GM12878 (cell line): ENCODE results near the gene EPAS1. TPM values are rescaled to one million over a fixed set of nuclear protein-coding genes. Genes with fewer than 3 reads are reported as not detected.
A peak's percentile ranks its signal among the peaks of the same experiment; 100 is the strongest.

ENCODE experiments used
- ATAC-seq: fragments of 200-7000 bp; cut with Tn5 transposase; 3 replicates; pipeline ENCODE4 v1.9.1; 2020; ENCODE audit warnings: mild to moderate bottlenecking, moderate library complexity
- BruUV-seq: library from RNA; stranded (reverse); fragments of 400-500 nt; replicated peaks from 2 replicates; lab custom pipeline; 2021; lab: Mats Ljungman, UMichigan
- CTCF ChIA-PET: fragments of 300-600 bp; sonication (Branson Sonifier 250); formaldehyde crosslinking; extraction: SDS; loops from one replicate; lab custom pipeline; 2021; ENCODE audit warnings: inconsistent platforms; lab: Yijun Ruan, JAX
- POLR2A ChIA-PET: fragments of 350-600 bp; formaldehyde crosslinking; extraction: SDS; loops from one replicate; lab custom pipeline; 2021; ENCODE audit warnings: inconsistent platforms; lab: Charles Lee
- RAD21 ChIA-PET: fragments of 300-600 bp; sonication (Branson Sonifier 250); formaldehyde crosslinking; loops from one replicate; lab custom pipeline; 2023; ENCODE audit warnings: antibody characterized with exemption; ENCODE audit not compliant: unreplicated experiment; lab: Charles Lee
- SMC1A ChIA-PET: fragments of 300-600 bp; sonication (Branson Sonifier 250); formaldehyde crosslinking; loops from one replicate; lab custom pipeline; 2023; ENCODE audit not compliant: unreplicated experiment, uncharacterized antibody; lab: Charles Lee
- DNase-seq: peaks from one replicate; pipeline ENCODE4 v3.0.0-alpha.2; 2011; ENCODE audit warnings: low read depth, low spot score
- FAIRE-seq: peaks from 3 replicates; lab custom pipeline; 2011; peaks lifted over from hg19 to GRCh38; lab: Jason Lieb, UNC
- H2AFZ ChIP-seq: 2 replicates; pipeline ENCODE4 v1.6.0; 2011; ENCODE audit warnings: low read depth, low read length, control low read depth; ENCODE audit not compliant: control insufficient read depth
- H3K27ac ChIP-seq: 2 replicates; pipeline ENCODE4 v1.5.1; 2011; ENCODE audit warnings: control low read depth; ENCODE audit not compliant: control insufficient read depth, insufficient read depth
- H3K27me3 ChIP-seq, 2 experiments: replicated peaks in 1 of 2; 2 replicates each; pipeline versions ENCODE4 v1.6.0 to v1.6.1; 2011; ENCODE audit warnings: low read length in 1 of 2; ENCODE audit not compliant: control insufficient read depth in 2 of 2, insufficient read depth in 2 of 2
- H3K36me3 ChIP-seq, 2 experiments: 2 replicates each; pipeline ENCODE4 v1.5.1; 2011; ENCODE audit warnings: low read length in 1 of 2; ENCODE audit not compliant: control insufficient read depth in 2 of 2, insufficient read depth in 2 of 2
- H3K4me1 ChIP-seq: 2 replicates; pipeline ENCODE4 v1.6.1; 2011; ENCODE audit warnings: mild to moderate bottlenecking, low read length, moderate library complexity, mixed read lengths; ENCODE audit not compliant: control insufficient read depth, insufficient read depth
- H3K4me2 ChIP-seq: 2 replicates; pipeline ENCODE4 v1.6.0; 2011; ENCODE audit warnings: control low read depth; ENCODE audit not compliant: control insufficient read depth, insufficient read depth
- H3K4me3 ChIP-seq: fragments of 200-600 bp; sonication (generic); 2 replicates; pipeline ENCODE4 v1.5.1; 2016
- H3K79me2 ChIP-seq: 2 replicates; pipeline ENCODE4 v1.6.0; 2011; ENCODE audit warnings: low read length; ENCODE audit not compliant: control insufficient read depth, insufficient read depth
- H3K9ac ChIP-seq: 2 replicates; pipeline ENCODE4 v1.8.0; 2011; ENCODE audit warnings: low read length, control low read depth, mixed read lengths; ENCODE audit not compliant: control insufficient read depth, insufficient read depth
- H3K9me3 ChIP-seq: replicated peaks from 3 replicates; pipeline ENCODE4 v1.5.1; 2011; ENCODE audit warnings: mild to moderate bottlenecking, low read length; ENCODE audit not compliant: control insufficient read depth, insufficient read depth
- H4K20me1 ChIP-seq: 2 replicates; pipeline ENCODE4 v1.6.0; 2011; ENCODE audit not compliant: control insufficient read depth, insufficient read depth
- BCLAF1 ChIP-seq: fragments of 450-650 bp; IDR thresholded peaks from 2 replicates; pipeline ENCODE4 v1.6.1; 2017; ENCODE audit warnings: antibody characterized with exemption, mild to moderate bottlenecking, moderate library complexity
- BRCA1 ChIP-seq: IDR thresholded peaks from 2 replicates; pipeline ENCODE4 v1.6.1; 2011; ENCODE audit warnings: low read depth, low read length, improper control_type of control experiment
- CTCF ChIP-seq, 3 experiments: IDR thresholded peaks in 2 of 3; conservative IDR thresholded peaks in 1 of 3; 2 replicates each; pipeline ENCODE4 v1.5.1; 2011; ENCODE audit warnings: low read depth in 3 of 3, low read length in 3 of 3, mild to moderate bottlenecking in 3 of 3, control low read depth in 2 of 3, moderate library complexity in 2 of 3, inconsistent platforms in 1 of 3, mixed read lengths in 1 of 3; ENCODE audit not compliant: control insufficient read depth in 2 of 3, insufficient read depth in 1 of 3; ENCODE audit errors: extremely low read depth in 1 of 3
- HCFC1 ChIP-seq: fragments of 150-350 bp; IDR thresholded peaks from 2 replicates; pipeline ENCODE4 v1.6.1; 2014; ENCODE audit warnings: low read length
- MTA2 ChIP-seq: fragments of 450-650 bp; IDR thresholded peaks from 2 replicates; pipeline ENCODE4 v1.6.1; 2016; ENCODE audit warnings: low read depth, mild to moderate bottlenecking, moderate library complexity
- RB1 ChIP-seq: fragments of 450-650 bp; formaldehyde crosslinking; IDR thresholded peaks from 2 replicates; pipeline ENCODE4 v1.6.1; 2017; ENCODE audit warnings: mild to moderate bottlenecking, borderline replicate concordance
- SRF ChIP-seq, 2 experiments: IDR thresholded peaks; 2 replicates each; pipeline ENCODE4 v1.6.1; 2011; ENCODE audit warnings: low read depth in 2 of 2, low read length in 2 of 2, mild to moderate bottlenecking in 1 of 2, moderate library complexity in 1 of 2
- TBL1XR1 ChIP-seq: IDR thresholded peaks from 2 replicates; pipeline ENCODE4 v1.6.1; 2012; ENCODE audit warnings: low read depth, low read length, improper control_type of control experiment
- TCF12 ChIP-seq: IDR thresholded peaks from 2 replicates; pipeline ENCODE4 v1.6.1; 2011; ENCODE audit warnings: low read depth, mild to moderate bottlenecking, low read length
- WGBS: methylation state at CpG from one replicate; pipeline ENCODE4 v1.1.6; 2016; ENCODE audit warnings: low lambda C conversion rate; ENCODE audit not compliant: insufficient replicate concordance, insufficient coverage; ENCODE audit errors: missing lambda C conversion rate; 5-methylcytosine and 5-hydroxymethylcytosine counted together
- in situ Hi-C: fragments of 300-500 bp; cut with MboI; formaldehyde crosslinking; loops from 9 replicates; pipeline ENCODE4 v1.14.3; 2018; ENCODE audit warnings: mixed read lengths
- intact Hi-C: fragments of 100-400 bp; cut with micrococcal nuclease; formaldehyde crosslinking; loops from one replicate; pipeline ENCODE4 v1.14.2; 2022; ENCODE audit not compliant: unreplicated experiment
- polyA plus RNA-seq, 11 experiments: library from polyadenylated mRNA; depleted of rRNA in 4 of 11; unstranded in 6 of 11; stranded (reverse) in 5 of 11; fragments of >200 nt; fragmentation: Nextera tagmentation in 4 of 11; fragmentation: Illumina TruSeq in 1 of 11; extraction: Ambion mirVana in 4 of 11; extraction: Trizol in 1 of 11; gene quantifications; 1 replicate in 1 of 11; 2 replicates in 10 of 11; pipeline versions ENCODE4 v1.2.1 to v1.2.3, GENCODE V29; 2011 to 2016; ENCODE audit warnings: inconsistent platforms in 2 of 11, missing spikeins in 2 of 11, low read depth in 1 of 11
- total RNA-seq, 4 experiments: library from RNA; depleted of rRNA in 3 of 4; stranded (reverse); fragments of >200 nt in 3 of 4; fragmentation: Illumina TruSeq in 1 of 4; extraction: Trizol in 1 of 4; gene quantifications; 2 replicates each; pipeline versions ENCODE4 v1.2.1 to v1.2.3, GENCODE V29; 2013 to 2021

EPAS1 gene
- total and polyA plus RNA-seq, 10 of the 15 experiments (the other 5 are each of a cell fraction or from before 2014, with no cell fraction given): 0.11 to 22.0 (median 1.3) TPM; not detected in 1

GRCh38 chr2:46299365-46300263 is 2.4 kb downstream of the EPAS1 start:
- peaks cover 8% of the 10 kb centered on the region for H3K4me1 ChIP-seq
- H3K4me2 ChIP-seq: no peak overlapping the region
- intact Hi-C loops: loop anchor here (5.0 kb wide), 3 partner anchors 62 to 237 kb away; no protein-coding TSS in a partner anchor
- H3K36me3 ChIP-seq: no peaks in the 10 kb centered on the region
- DNase-seq (no peak), ATAC-seq (no peak), FAIRE-seq (no peak)
- H2AFZ ChIP-seq: no peak overlapping the region
- peaks cover 5 to 32% of the 10 kb centered on the region in 2 experiments for H3K27me3 ChIP-seq
- no peak overlapping the region for H3K4me3 ChIP-seq
- WGBS: 45% methylated on average over 40 of the region's 40 CpGs
- no peak for TF ChIP-seq HCFC1
- H3K9ac ChIP-seq: no peak overlapping the region
- BruUV-seq: TSS peak; percentile 47
- H3K27ac ChIP-seq: no peak overlapping the region
- H4K20me1 ChIP-seq: no peaks in the 10 kb centered on the region
- CTCF ChIA-PET: interaction anchor here (1.0 to 3.2 kb wide), 3 partner anchors 47 to 237 kb away, joined by 4 to 19 read pairs (median 6); no protein-coding TSS in a partner anchor
- POLR2A ChIA-PET: interaction anchor here (0.6 kb wide), 1 partner anchor 325 kb away, joined by 6 read pairs; no protein-coding TSS in a partner anchor
- in situ Hi-C loops: no loop called here
- H3K79me2 ChIP-seq: no peaks in the 10 kb centered on the region
- RAD21 ChIA-PET: interaction anchor here (0.7 to 1.6 kb wide), 4 partner anchors 69 to 237 kb away, joined by 3 to 5 read pairs (median 4); no protein-coding TSS in a partner anchor
- SMC1A ChIA-PET: interaction anchor here (1.5 to 2.3 kb wide), 2 partner anchors 13 to 19 kb away, joined by 5 to 9 read pairs; no protein-coding TSS in a partner anchor
- H3K9me3 ChIP-seq: no peaks in the 10 kb centered on the region; the same call in 2 of the 3 replicates

- WGBS: 75% methylated on average over 6 of the region's 6 CpGs
- no peaks in the 10 kb centered on the region for H4K20me1 ChIP-seq
- intact Hi-C loops: no loop called here
- TF ChIP-seq MTA2: no peak
- TF ChIP-seq BRCA1: no peak
- TF ChIP-seq SRF (IDR thresholded peaks at IDR 0.05; ENCODE audit: low read depth in 2 of 2, low read length in 2 of 2): no peak
- TF ChIP-seq TCF12: no peak
- TF ChIP-seq TBL1XR1: no peak
- no peak for TF ChIP-seq BCLAF1
- no peak for TF ChIP-seq RB1
- TF ChIP-seq CTCF (IDR thresholded peaks at IDR 0.05 in 2 of 3, conservative IDR thresholded peaks at IDR 0.05 in 1 of 3; ENCODE audit: control insufficient read depth in 2 of 3, extremely low read depth in 1 of 3, insufficient read depth in 1 of 3, low read depth in 3 of 3, low read length in 3 of 3): no peak
These were observed 3.2 kb downstream of the EPAS1 start for GRCh38 chr2:46300406-46300832.

More at GRCh38 chr2:46300406-46300832, 3.2 kb downstream of the EPAS1 start:
- Histone ChIP-seq H3K4me3 (no peak overlapping the region), H3K79me2 (no peaks in the 10 kb centered on the region), H3K27me3 (peaks cover 5 to 32% of the 10 kb centered on the region in 2 experiments), H3K9me3 (no peaks in the 10 kb centered on the region; the same call in 2 of the 3 replicates), H3K4me2 (no peak overlapping the region), H3K27ac (no peak overlapping the region), H3K9ac (no peak overlapping the region), H2AFZ (no peak overlapping the region), H3K36me3 (no peaks in the 10 kb centered on the region), H3K4me1 (peaks cover 8% of the 10 kb centered on the region)
- no peak for FAIRE-seq
- in situ Hi-C loops: no loop called here
- no peak for ATAC-seq
- no peak for DNase-seq
- SMC1A ChIA-PET: interaction anchor here (1.5 kb wide), 1 partner anchor 18 kb away, joined by 5 read pairs; no protein-coding TSS in a partner anchor
- CTCF ChIA-PET: no interaction called here
- RAD21 ChIA-PET: interaction anchor here (1.2 to 1.6 kb wide), 2 partner anchors 71 to 114 kb away, joined by 3 to 5 read pairs; no protein-coding TSS in a partner anchor
- BruUV-seq: no TSS peak
- POLR2A ChIA-PET: no interaction called here
